ENCODE measurements around the gene HSPB2.
"Not testable (repeated sequence)": the region's sequence is repeated elsewhere in the genome, so short reads cannot be mapped to it uniquely, and the experiment has no call there.

HSPB2 gene

DNA sequence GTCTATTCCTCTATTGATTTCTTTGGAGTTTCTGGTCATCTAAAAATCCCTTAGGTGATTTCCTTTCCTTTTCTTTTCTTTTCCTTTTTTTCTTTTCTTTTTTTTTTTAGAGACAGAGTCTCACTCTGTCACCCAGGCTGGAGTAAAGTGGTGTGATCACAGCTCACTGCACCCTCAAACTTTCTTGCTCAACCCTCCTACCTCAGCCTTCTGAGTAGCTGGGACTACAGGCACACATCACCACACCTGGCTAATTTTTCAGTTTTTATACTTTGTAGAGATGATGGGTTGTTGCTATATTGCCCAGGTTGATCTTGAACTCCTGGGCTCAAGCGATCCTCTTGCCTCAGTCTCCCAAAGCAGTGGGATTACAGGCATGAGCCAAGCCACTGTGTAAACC lies 4.2 kb downstream of the HSPB2 start:
- no peak for DNase-seq

DNA sequence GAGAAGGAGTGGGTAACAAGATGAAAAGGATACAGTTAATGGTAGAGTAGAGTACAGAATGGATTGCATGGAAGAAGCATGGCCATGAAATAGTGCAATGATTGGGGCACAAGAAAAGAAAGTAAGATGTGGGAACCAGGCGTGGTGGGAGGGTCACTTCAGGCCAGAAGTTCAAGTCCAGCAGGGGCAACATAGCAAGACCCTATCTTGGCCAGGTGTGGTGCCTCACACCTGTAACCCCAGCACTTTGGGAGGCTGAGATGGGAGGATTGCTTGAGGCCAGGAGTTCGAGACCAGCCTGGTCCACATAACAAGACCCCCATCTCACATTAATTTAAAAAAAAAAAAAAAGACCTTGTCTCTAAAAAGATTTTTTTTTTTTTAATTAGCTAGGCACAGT lies 4.8 kb downstream of the HSPB2 start:
- no peak for DNase-seq

DNA sequence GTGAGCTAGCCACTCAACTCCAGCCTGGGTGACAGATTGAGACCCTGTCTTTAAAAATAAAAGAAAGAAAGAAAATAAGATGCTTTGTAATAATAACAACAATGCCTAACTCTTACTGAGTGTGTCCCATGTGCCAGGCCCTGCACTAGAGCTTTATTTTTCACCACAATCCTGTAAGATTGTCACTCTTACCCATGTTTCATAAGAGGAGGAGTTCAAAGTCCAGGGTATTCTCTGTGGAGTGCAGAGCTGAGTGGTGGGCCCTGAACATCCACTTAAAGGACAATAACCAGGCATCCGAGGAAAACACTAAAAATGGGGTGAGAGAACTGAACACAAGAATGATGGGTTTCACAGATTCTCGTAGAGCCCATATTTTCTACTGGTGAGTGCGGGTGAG lies 5.3 kb downstream of the HSPB2 start:
- DNase-seq: no peak

DNA sequence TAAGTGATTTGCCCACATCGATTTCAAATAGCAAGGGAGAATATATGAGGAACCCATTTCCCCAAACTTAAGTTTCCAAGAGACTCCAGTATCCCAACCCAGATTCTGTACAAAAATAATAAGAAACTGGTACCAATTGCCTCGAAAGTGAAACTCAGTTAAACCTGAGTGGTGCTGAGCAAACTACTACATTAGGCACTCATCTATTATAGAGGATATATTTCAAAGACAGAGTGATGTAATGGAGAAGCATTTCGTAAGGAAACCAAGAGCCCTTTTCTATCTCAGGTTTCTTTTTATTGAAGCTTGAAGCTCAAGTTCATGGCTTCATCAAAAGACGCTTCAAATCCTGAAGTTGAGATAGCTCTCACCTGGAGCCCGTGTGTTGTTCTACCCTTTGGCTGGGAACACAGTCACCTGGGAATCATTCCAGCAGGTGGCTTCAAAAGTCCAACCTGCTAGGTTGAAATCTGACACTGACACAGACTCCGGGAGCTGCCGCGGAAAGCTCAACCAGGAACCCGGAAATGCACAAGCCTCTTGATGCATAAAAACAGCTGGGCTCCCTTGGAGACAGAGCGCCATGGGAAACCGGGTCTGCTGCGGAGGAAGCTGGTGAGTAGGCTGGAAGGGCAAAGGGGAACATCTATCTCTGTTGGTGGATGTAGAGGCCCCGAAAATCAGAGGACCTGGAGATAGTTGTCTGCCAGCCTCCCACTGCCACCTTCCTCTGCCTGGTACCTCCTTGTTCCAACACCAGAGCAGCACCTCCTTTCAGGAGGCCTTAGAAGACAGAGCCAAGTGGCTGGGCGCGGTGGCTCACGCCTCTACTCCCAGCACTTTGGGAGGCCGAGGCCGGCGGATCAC lies 6.1 kb downstream of the HSPB2 start, which contains the start of gene C11orf52:
TSS of gene C11orf52 (plus strand) at position 524 of the 867 bp plus-strand sequence. CDS start at position 584, 60 bp downstream.
- DNase-seq: peak; percentile 18

DNA sequence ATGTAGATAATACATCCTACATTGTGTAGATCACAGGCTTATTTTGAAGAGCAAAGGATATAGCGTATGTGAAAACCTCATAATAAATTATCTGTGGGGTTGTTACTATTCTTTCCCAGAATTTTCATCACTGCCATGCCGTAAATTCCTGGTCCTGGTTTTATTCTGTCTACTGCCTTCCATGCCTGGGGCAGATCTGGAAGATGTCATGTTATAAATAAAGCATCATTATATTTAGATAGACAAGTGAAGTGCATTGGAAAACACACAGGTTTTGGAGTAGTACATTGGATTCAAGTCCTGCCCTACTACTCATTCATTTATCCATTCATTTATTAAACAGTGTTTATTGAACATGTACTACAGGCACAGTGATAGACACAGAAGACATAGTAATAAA lies 8.4 kb downstream of the HSPB2 start:
- no peak for DNase-seq

DNA sequence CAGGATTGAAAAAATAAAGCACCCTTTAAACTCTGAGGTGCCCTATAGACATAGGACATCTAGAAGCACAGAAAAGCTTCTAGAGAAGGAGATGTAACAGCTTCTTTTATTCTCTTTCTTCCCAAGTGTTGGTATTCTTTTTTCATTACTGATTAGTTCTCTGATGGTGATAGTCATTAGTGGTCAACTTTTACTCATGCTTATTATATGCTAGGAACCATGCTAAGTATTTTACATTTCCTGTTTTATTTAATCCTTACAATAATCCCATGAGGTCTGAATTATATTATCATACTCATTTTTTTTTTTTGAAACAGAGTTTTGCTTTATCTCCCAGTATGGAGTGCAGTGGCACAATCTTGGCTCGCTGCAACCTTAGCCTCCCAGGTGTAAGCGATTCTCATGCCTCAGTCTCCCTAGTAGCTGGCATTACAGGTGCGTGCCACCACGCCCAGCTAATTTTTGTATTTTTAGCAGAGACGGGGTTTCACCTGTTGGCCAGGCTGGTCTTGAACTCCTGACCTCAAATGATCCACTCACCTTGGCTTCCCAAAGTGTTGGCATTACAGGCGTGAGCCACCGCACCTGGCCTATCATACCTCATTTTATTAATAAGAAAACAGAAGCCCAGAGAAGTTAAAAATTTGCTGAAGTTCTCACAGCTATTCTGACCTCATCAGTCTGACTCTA lies 9.2 kb downstream of the HSPB2 start:
- no peak for DNase-seq

DNA sequence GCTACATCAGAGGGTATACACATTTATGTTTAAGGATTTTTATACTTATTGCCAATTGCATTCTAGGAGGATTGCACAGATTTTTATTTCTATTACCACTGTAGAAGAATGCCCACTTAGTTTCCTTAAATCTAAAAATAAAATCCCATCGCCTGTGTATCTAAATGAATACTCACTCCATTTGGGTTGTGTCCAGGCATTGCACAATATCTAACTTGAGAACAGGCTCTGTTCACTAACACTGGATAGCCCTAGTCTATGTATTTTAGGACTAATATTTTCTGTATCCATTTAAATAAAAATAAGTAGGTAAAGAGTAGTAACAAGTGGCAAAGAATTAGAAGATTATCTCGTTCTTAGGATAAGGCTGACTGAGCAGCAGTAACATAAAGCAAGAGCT lies 10.3 kb downstream of the HSPB2 start:
- no peak for DNase-seq

DNA sequence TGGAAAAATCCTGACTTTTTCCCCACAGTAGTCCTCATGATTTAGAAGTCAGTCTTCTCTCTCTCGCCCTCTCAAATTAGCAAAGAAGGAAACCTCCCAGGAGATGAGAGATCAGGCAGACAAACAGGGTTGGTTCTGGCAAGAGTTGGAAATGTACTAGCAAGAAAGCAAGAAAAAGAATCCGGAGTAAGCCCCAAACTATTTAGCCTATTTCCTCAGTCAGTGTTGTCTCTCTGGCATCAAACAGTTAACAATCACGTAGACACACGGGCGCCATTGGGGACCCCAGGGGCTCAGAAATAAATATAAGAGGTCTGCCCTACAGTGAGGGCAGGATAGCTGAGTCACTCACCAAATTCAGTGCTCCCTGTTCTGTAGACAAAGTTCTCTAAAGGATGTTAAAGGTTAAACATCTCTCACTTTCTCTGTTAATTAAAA lies 10.8 kb downstream of the HSPB2 start:
- DNase-seq: no peak

DNA sequence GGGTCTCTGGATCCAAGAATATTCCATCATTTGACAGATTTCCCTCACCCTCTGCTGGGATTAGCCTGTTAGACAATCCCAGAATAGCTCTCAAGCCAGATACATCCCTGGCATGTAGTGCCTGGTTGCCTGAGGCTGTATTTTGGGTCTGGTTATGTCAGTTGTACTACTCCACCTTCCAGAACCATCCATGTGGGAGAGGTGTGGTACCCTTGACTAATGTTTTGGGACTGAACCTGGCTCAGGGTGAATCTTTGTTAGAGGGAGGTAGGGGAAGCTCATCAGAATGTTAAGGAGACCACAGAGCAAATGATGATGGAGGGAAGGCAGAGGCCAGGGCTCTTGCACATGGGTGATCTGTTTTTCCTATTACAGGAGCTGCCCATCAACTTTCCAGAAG lies 11.4 kb downstream of the HSPB2 start:
- DNase-seq: no peak

DNA sequence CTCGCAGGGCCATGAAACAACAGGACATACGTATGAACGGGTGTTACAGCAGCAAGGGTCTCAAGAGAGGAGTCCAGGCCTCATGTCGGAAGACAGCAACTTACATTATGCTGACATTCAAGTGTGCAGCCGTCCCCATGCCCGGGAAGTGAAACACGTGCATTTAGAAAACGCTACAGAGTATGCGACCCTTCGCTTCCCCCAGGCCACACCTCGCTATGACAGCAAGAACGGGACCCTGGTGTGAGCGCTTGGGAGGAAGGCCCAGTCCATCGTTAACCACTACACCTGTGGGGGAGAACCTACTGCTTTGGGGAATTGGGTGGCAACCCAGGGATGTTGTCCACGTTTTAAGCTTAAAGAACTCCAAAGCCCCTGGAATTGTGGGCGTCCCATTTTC lies 13.4 kb downstream of the HSPB2 start:
- no peak for DNase-seq

DNA sequence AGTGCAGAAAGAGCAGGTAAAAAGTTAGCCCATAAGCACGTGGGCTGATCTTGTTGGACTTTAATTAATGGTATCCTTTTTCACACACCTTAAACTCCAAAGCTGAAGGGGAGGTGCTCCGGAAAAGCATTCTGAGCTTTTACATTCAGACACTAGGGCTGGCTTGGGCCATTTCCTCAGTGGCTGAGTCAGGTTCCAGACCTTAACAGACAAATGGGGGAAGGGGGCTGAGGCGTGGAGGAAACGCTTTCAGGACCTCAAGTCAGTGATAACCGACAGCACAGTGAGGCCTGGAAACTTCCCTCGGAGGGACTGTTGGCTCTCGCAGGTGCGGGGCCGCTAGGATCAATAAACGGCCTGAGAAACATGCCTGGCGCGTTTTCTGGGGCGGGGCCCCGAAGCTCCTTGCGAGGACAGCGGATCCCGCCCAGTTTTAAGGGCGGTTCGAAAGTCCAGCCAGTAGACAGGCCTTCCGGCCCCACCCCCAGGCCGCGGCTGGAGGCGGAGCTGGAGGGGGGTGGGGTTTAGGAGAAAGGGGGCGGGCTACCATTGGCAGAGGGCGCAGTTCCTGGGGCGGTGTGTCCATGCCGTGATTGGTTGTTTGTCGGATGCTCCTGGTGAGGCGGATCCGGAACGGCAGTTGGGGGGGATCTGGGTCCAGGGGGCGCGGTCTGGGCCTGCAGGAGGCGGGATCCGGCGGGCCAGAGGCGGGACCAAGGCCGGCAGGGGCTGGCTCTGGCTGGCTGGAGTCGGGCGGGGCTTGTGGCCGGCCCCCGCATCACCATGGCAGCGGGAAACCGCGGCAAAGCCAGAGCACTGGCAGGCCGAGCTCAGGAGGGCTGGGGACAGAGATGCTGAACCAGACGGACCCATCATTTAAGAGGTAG lies 14.2 kb downstream of the HSPB2 start:
- DNase-seq: peak; percentile 78

DNA sequence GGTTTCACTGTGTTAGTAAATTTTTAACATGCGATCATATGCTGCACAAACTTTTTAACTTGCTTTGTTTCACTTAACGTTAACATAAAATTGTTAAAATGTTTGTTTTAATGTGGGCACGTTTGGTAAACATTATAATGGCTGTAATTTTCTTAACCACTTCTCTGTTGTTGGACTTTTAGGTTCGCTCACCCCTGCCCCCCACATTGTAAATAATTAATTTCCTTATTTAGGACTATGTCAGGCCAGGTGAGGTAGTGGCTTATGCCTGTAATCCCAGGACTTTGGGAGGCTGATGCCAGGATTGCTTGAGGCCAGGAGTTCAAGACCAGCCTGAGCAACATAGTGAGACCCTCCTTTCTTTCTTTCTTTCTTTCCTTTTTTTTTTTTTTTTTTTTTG lies 17.9 kb downstream of the HSPB2 start:
- DNase-seq: no peak

DNA sequence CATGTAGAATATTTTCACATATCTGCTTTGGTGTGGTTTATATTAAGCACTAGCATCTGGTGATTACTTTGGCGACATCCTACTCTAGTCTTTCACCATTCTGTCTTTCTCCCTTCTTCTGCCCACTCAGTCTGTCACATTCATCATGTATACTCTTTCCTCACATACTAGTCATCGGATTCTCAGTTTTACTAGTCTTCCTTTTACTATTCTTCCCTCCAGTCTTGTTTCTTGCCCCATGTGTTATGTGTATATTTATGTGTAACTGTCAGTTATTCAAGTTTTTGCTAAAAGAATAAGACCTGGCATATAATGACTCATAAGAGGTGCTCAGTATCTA lies 20.0 kb downstream of the HSPB2 start:
- no peak for DNase-seq

DNA sequence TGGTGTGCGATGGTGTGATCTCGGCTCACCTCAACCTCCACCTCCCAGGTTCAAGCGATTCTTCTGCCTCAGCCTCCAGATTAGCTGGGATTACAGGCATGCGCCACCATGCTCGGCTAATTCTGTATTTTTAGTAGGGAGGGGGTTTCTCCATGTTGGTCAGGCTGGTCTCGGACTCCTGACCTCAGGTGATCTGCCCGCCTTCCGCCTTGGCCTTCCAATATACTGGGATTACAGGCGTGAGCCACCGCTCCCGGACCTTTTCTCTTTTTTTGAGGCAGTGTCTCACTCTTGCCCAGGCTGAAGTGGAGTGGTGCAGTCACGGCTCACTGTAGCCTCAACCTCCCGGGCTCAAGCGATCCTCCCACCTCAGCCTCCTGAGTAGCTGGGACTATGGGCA lies 20.6 kb downstream of the HSPB2 start:
- DNase-seq: not testable (repeated sequence)

DNA sequence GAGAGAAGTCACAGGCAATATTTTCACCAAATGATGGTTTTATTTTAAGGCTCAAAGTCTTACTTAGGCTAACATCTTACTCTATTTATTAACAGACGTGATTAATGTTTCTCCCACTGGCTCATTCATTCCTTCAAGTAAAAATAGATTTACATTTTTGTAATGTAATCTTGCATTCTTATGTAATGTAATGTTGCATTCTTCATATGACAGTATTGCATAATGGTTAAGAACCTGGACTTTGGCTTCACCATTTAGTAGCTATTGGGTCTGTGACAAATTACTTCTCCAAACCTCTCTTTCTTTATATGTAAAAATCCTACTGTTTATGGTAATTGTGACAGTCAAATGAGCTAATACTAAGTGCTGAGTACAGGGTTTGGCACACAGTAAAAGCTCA lies 21.3 kb downstream of the HSPB2 start:
- DNase-seq: no peak

DNA sequence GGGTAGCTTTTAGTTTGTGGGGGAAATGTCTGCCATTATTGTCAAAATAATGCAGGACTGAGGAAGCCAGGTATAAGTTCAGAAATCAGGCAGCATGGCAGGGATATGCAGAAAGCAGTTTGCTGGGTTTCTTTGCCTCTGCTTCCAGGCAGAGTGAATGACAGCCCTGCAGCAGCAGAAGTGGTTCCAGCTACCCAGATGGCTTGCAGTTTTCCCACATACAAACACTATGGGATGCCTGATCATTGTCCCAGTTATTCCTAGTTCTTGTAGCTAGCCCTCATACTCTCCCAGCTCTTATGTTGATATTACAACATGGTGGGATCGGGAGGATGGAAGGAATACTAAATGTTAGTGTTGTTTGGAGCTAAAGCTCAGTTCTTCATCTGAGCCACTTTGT lies 21.8 kb downstream of the HSPB2 start:
- no peak for DNase-seq

DNA sequence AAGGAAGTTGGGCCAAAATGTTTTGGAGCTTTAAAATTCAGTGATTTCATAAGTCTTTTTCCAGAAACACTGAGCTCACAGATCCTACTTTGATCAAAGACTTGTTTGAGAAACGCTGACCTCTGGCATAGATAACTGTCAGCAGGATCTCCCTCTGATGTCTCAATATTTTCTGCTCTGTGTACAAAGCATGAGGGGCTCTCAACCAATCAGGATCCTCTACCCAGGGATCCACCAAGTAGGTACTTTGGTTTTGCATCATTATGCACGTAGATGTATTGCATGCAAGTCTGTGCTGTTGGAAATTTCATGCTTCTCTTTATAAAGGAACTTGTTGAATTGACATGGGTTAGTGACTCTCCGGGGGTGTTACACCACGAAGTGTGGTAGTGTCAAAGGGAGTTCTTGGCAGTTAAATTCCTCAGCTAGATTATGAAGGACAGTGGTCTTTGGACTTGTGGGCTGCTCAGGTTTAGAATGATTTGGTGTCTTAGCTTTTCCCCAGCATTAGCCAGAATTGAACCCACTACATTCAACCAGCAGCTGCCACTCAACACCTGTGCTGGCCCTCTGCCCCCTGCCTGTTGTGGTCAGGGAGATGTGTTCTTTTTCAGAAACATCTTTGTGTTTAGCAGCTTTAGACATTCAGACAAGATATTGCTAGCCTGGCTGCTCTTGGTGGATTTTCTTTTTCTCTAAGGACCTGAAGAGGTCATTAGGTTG lies 22.9 kb downstream of the HSPB2 start:
- no peak for DNase-seq

DNA sequence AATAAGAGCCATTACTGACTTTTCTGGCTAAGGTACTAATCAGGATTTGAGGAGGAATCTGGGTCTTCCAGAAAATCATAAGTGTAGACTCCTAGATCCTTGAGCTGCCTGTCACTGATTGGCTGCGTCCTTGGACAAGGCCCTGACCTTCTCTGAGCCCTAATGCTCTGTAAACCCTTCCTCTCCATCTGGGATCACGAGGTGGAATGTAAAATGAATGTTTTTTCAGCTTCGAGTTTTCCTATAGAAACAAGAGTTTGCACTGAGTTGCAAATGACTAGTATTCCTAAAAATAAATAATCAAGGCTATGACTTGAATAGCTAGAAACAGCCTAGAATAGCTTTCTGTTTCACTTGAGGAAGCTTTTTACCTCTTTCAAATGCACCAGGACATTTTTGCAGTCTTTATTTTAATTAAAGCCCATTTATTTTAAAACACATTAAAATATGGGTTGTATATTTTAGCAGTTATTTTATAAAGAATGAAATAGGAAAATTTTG lies 23.6 kb downstream of the HSPB2 start:
- DNase-seq: no peak

DNA sequence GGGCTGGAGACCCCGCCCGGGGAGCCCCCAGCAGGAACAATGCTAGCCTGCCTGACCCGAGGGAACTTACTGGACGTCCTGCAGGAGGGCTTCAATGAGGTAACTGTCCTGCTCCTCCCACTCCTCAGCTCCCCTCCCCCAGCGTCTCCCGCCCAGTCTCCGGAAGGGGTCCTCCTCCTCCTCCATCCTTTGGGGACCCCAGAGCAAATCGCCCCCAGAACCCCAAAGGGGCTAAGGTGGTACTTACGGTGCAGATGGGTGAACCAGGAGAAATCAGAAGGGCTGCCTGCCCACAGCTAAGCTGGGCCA lies 24.9 kb downstream of the HSPB2 start:
- no peak for DNase-seq

DNA sequence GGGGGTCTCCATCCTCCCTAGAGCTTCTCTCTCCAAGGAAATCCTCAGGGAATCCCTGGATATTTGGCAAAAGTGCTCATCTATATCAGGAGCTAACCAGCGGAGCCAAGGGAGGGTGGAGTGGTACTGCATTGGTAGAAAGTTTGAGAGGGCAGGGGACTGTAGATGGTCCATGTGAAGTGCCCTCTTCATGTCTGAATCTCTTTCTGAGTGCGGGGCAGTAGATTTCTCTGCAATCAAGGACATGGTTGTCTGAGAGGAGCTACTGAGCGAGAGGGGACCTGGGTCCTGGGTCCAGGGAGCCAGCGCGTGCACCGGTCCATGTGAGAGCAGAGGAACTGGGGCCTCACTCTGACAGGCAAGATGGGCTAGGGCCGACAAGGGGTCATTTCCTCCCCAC lies 25.3 kb downstream of the HSPB2 start:
- DNase-seq: no peak

DNA sequence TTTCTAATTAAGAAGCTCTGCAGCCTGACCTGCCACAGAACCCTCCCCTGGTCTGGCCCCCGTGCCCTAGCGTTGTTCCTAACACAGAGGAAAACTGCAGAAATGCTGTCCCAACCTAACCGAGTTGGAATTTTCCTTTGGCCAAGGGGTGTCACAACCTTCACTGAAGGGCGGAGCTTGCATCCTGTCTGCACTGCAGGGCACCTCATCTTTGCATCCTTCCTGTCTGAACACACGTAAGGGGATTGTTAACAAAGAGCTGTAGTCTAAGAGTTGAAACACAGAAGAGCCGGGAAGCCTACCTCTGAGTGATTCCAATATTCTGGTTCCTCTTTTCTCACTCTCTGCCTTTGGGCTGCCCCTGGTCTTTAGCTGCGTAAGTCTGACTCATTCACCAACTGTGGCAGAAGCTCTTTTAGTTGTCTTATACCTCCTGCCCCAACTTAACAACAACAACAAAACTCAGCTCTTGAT lies 26.2 kb downstream of the HSPB2 start:
- DNase-seq: no peak

DNA sequence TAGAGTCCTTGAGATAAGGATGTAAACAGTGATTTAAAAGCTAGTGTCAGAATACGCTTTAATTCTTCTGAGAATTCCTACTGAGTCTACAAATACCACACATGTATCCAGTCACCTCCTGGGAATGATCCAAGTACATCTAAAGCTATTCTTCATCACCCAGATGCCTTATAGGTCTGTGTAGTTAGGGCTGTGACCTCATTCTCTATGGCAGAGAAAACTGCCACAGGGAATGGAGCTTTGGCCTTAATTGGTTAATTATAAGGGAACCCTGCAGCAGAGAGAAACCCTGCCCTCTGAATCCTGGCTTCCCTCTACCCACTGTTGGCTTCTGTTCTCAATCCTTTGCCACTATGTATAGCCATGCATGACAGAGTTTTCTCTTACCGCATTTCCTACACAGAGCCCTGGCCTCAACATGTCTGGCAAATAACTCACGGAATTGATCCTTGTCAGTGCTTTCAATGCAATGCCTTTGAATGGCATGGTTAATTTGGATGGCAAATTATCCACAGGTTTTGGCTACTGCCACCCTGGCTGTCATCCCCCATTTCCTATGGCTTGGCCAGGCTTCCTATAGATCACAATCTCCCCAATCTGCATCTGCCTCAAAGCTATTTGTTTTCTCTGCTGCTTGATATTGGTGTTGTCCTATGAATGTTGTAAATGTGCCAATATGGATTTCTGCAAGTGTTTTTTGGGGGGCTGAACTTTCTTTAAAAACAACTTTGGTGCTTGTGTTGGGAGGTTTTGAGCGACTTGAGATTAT lies 27.5 kb downstream of the HSPB2 start:
- DNase-seq: no peak

Measured in cortex of kidney (tissue), 1 donor.